ENCODE data around the gene MT1F.
A peak's percentile ranks its signal among the peaks of the same experiment; 100 is the strongest.

MT1F gene

GRCh38 chr16:56645311-56645710 is 12.4 kb upstream of the MT1F start:
- Histone ChIP-seq H3K27me3 (ENCODE audit: insufficient read depth, low read length) (peaks cover 29% of the 10 kb centered on the region), H3K27ac (ENCODE audit: low read depth, low read length) (no peak overlapping the region), H3K79me2 (ENCODE audit: control insufficient read depth, insufficient read depth, low read length, unreplicated experiment) (no peaks in the 10 kb centered on the region), H2AFZ (ENCODE audit: low read length, unreplicated experiment) (no peak overlapping the region), H3K4me1 (ENCODE audit: control insufficient read depth, insufficient read depth, low read length, unreplicated experiment) (peaks cover 15% of the 10 kb centered on the region), H3K4me3 (ENCODE audit: low read depth, low read length) (no peak overlapping the region), H3K36me3 (ENCODE audit: insufficient read depth, low read length) (no peaks in the 10 kb centered on the region)

- peaks cover 15% of the 10 kb centered on the region for H3K4me1 ChIP-seq (ENCODE audit: control insufficient read depth, insufficient read depth, low read length, unreplicated experiment)
- H3K27ac ChIP-seq (ENCODE audit: low read depth, low read length), result no peak overlapping the region
- H2AFZ ChIP-seq (ENCODE audit: low read length, unreplicated experiment), result no peak overlapping the region
- H3K36me3 ChIP-seq (ENCODE audit: insufficient read depth, low read length), result no peaks in the 10 kb centered on the region
- H3K4me3 ChIP-seq (ENCODE audit: low read depth, low read length), result no peak overlapping the region
- no peaks in the 10 kb centered on the region for H3K79me2 ChIP-seq (ENCODE audit: control insufficient read depth, insufficient read depth, low read length, unreplicated experiment)
- peaks cover 29% of the 10 kb centered on the region for H3K27me3 ChIP-seq (ENCODE audit: insufficient read depth, low read length)
Observed at GRCh38 chr16:56645838-56646237, 11.9 kb upstream of the MT1F start.

DNA sequence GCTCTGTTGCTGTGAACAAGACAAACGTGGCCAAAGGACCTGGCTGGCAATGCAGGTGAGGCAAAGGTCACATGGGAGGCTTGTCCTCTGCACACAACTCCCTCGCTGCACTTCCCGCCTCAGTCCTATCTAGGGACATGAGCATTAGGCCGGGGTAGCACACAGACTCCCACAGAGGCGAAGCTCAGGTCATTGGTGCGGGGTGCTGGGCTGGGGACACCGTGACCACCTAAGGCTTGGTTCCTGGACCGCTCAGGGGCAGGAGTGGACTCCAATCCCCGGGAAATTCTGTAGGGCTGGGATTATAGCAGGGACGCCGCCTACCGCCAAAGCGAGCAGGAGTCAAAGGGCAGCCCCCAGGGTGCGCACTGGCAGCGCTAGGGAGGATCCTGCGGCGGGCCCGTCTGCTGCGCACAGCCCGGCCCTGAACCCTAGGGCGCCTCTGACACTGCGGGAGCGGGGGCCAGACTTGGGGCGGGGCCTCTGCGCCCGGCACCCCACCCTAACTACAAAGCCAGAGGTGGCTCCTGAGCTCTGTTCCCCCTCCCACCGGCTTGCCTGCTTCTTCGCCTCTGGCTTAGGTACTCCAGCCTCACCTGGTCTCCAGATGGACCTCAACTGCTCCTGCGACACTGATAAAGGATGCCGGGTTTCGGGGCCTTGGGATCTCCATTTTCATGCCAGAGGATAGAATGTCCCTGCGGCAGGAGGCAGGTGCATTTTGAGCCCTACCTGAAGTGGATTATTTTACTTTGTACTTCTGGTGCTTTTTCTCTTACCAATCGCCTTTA is 9.9 kb upstream of the MT1F start:
- peaks cover 12% of the 10 kb centered on the region for H3K4me1 ChIP-seq (ENCODE audit: control insufficient read depth, insufficient read depth, low read length, unreplicated experiment)
- no peak overlapping the region for H3K27ac ChIP-seq (ENCODE audit: low read depth, low read length)
- no peaks in the 10 kb centered on the region for H3K79me2 ChIP-seq (ENCODE audit: control insufficient read depth, insufficient read depth, low read length, unreplicated experiment)
- H3K36me3 ChIP-seq (ENCODE audit: insufficient read depth, low read length), result no peaks in the 10 kb centered on the region
- peaks cover 29% of the 10 kb centered on the region for H3K27me3 ChIP-seq (ENCODE audit: insufficient read depth, low read length)
- H3K4me3 ChIP-seq (ENCODE audit: low read depth, low read length), result no peak overlapping the region
- H2AFZ ChIP-seq (ENCODE audit: low read length, unreplicated experiment), result no peak overlapping the region

GRCh38 chr16:56649271-56649670 is 8.5 kb upstream of the MT1F start:
- Histone ChIP-seq H3K27me3 (ENCODE audit: insufficient read depth, low read length) (peaks cover 29% of the 10 kb centered on the region), H3K27ac (ENCODE audit: low read depth, low read length) (no peak overlapping the region), H3K4me3 (ENCODE audit: low read depth, low read length) (no peak overlapping the region), H3K79me2 (ENCODE audit: control insufficient read depth, insufficient read depth, low read length, unreplicated experiment) (no peaks in the 10 kb centered on the region), H3K36me3 (ENCODE audit: insufficient read depth, low read length) (no peaks in the 10 kb centered on the region), H2AFZ (ENCODE audit: low read length, unreplicated experiment) (no peak overlapping the region), H3K4me1 (ENCODE audit: control insufficient read depth, insufficient read depth, low read length, unreplicated experiment) (no peaks in the 10 kb centered on the region)

GRCh38 chr16:56649820-56650219 is 7.9 kb upstream of the MT1F start:
- Histone ChIP-seq H3K79me2 (ENCODE audit: control insufficient read depth, insufficient read depth, low read length, unreplicated experiment) (no peaks in the 10 kb centered on the region), H2AFZ (ENCODE audit: low read length, unreplicated experiment) (no peak overlapping the region), H3K27me3 (ENCODE audit: insufficient read depth, low read length) (peaks cover 29% of the 10 kb centered on the region), H3K4me3 (ENCODE audit: low read depth, low read length) (no peak overlapping the region), H3K27ac (ENCODE audit: low read depth, low read length) (no peak overlapping the region), H3K4me1 (ENCODE audit: control insufficient read depth, insufficient read depth, low read length, unreplicated experiment) (no peaks in the 10 kb centered on the region), H3K36me3 (ENCODE audit: insufficient read depth, low read length) (no peaks in the 10 kb centered on the region)

DNA sequence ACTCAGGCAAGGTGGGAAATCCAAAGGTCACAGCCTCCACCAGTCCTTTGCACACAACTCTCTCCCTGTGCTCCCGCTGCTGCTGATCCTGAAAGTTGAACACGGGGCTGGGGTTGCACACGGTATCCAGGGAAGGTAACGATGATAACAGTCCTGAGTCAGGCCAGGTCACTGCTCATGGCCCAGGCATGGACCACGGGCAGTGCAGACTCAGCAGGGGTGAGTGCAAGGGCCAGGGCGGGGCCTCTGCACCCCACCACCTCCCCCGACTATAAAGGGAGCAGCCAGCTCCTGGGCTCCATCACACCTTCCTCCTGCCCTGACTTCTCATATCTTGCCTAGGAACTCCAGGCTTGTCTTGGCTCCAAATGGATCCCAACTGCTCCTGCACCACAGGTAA is 6.2 kb upstream of the MT1F start, which contains the start of gene MT1B:
TSS of gene MT1B (plus strand) at position 301 of the 400 bp plus-strand sequence. CDS start at position 369, 68 bp downstream.
- Histone ChIP-seq H3K4me1 (ENCODE audit: control insufficient read depth, insufficient read depth, low read length, unreplicated experiment) (no peaks in the 10 kb centered on the region), H2AFZ (ENCODE audit: low read length, unreplicated experiment) (no peak within 1 kb of the TSS), H3K79me2 (ENCODE audit: control insufficient read depth, insufficient read depth, low read length, unreplicated experiment) (no peaks in the 10 kb centered on the region), H3K27ac (ENCODE audit: low read depth, low read length) (no peak within 1 kb of the TSS), H3K36me3 (ENCODE audit: insufficient read depth, low read length) (no peaks in the 10 kb centered on the region), H3K27me3 (ENCODE audit: insufficient read depth, low read length) (peaks cover 22% of the 10 kb centered on the region), H3K4me3 (ENCODE audit: low read depth, low read length) (no peak within 1 kb of the TSS)

DNA sequence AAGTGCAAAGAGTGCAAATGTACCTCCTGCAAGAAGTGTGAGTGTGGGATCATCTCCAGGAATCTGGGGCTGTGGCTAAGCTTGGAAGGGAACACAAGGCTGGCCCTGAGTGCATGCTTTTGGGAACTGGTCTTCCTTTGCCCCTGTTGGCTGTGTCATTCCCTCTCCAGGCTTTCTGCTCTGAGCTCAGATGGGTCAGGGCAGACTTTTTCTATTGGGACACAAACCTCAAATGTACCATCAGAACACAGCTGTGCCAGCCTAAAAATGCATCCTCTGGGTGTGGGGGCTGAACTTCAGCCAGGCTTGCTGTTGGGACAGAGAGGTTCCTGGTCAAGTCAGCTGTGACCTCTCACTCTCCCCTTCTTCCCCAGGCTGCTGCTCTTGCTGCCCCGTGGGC is 5.2 kb upstream of the MT1F start:
- no peak overlapping the region for H3K27ac ChIP-seq (ENCODE audit: low read depth, low read length)
- H3K79me2 ChIP-seq (ENCODE audit: control insufficient read depth, insufficient read depth, low read length, unreplicated experiment), result no peaks in the 10 kb centered on the region
- peaks cover 16% of the 10 kb centered on the region for H3K27me3 ChIP-seq (ENCODE audit: insufficient read depth, low read length)
- no peak overlapping the region for H3K4me3 ChIP-seq (ENCODE audit: low read depth, low read length)
- no peak overlapping the region for H2AFZ ChIP-seq (ENCODE audit: low read length, unreplicated experiment)
- H3K36me3 ChIP-seq (ENCODE audit: insufficient read depth, low read length), result no peaks in the 10 kb centered on the region
- H3K4me1 ChIP-seq (ENCODE audit: control insufficient read depth, insufficient read depth, low read length, unreplicated experiment), result no peaks in the 10 kb centered on the region

DNA sequence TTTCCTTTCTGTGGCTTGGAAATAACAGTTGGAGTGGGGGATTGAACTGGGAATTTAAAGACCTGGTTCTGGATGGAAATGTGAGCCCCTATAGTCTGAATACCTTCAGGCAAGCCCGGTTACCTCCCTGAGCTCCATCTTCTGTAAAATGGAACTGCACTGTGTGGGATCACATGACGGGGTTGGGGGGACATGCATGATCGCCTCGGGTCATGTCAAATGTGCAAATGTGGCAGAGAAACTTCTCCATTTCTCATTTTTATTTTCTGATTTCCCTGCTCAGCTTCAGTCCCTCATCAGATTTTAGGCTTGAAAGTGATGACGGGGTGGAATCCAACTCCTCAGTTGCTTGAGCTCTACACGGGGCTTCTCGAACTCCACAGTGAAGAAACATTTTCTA is 4.5 kb upstream of the MT1F start:
- Histone ChIP-seq H3K27ac (ENCODE audit: low read depth, low read length) (no peak overlapping the region), H3K27me3 (ENCODE audit: insufficient read depth, low read length) (peaks cover 9% of the 10 kb centered on the region), H3K79me2 (ENCODE audit: control insufficient read depth, insufficient read depth, low read length, unreplicated experiment) (no peaks in the 10 kb centered on the region), H3K4me3 (ENCODE audit: low read depth, low read length) (no peak overlapping the region), H2AFZ (ENCODE audit: low read length, unreplicated experiment) (no peak overlapping the region), H3K36me3 (ENCODE audit: insufficient read depth, low read length) (no peaks in the 10 kb centered on the region), H3K4me1 (ENCODE audit: control insufficient read depth, insufficient read depth, low read length, unreplicated experiment) (no peaks in the 10 kb centered on the region)

- H3K4me1 ChIP-seq (ENCODE audit: control insufficient read depth, insufficient read depth, low read length, unreplicated experiment), result peaks cover 6% of the 10 kb centered on the region
- peak overlapping the region; percentile 70 for H2AFZ ChIP-seq (ENCODE audit: low read length, unreplicated experiment)
Observed at GRCh38 chr16:56658327-56658875, 642 bp downstream of the MT1F start.

GRCh38 chr16:56662357-56663354 is 4.9 kb downstream of the MT1F start:
- H3K4me3 ChIP-seq (ENCODE audit: low read depth, low read length), result 0 out of 2 replicates have a peak overlapping the region, but pooled peaks have one; percentile 31
- no peak overlapping the region for H3K27ac ChIP-seq (ENCODE audit: low read depth, low read length)
- no peaks in the 10 kb centered on the region for H3K79me2 ChIP-seq (ENCODE audit: control insufficient read depth, insufficient read depth, low read length, unreplicated experiment)
- H2AFZ ChIP-seq (ENCODE audit: low read length, unreplicated experiment), result no peak overlapping the region
- peaks cover 6% of the 10 kb centered on the region for H3K4me1 ChIP-seq (ENCODE audit: control insufficient read depth, insufficient read depth, low read length, unreplicated experiment)
- H3K36me3 ChIP-seq (ENCODE audit: insufficient read depth, low read length), result no peaks in the 10 kb centered on the region
- H3K27me3 ChIP-seq (ENCODE audit: insufficient read depth, low read length), result peaks cover 66% of the 10 kb centered on the region

More at GRCh38 chr16:56658327-56658875, 642 bp downstream of the MT1F start:
- peaks cover 33% of the 10 kb centered on the region for H3K27me3 ChIP-seq (ENCODE audit: insufficient read depth, low read length)
- H3K27ac ChIP-seq (ENCODE audit: low read depth, low read length), result no peak overlapping the region
- no peaks in the 10 kb centered on the region for H3K36me3 ChIP-seq (ENCODE audit: insufficient read depth, low read length)
- peak overlapping the region; percentile 65 for H3K4me3 ChIP-seq (ENCODE audit: low read depth, low read length)
- no peaks in the 10 kb centered on the region for H3K79me2 ChIP-seq (ENCODE audit: control insufficient read depth, insufficient read depth, low read length, unreplicated experiment)
